K562 (cell line): ENCODE results near the gene RUSC1. TPM values are rescaled to one million over a fixed set of nuclear protein-coding genes. Genes with fewer than 3 reads are reported as not detected.

Experiments
- ATAC-seq: fragments of 200-7000 bp; cut with Tn5 transposase; 3 replicates; pipeline ENCODE4 v1.9.1; 2020; ENCODE audit warnings: moderate library complexity
- BruUV-seq: library from RNA; stranded (reverse); fragments of 400-500 nt; replicated peaks from 2 replicates; lab custom pipeline; 2021; lab: Mats Ljungman, UMichigan
- CTCF ChIA-PET: fragments of 300-600 bp; formaldehyde crosslinking; extraction: SDS; loops from one replicate; lab custom pipeline; 2021; ENCODE audit warnings: low intra/inter-chr PET ratio; lab: Yijun Ruan, JAX
- POLR2A ChIA-PET: fragments of 300-600, 350-650 bp; sonication (Branson Sonifier 250); formaldehyde crosslinking; extraction: SDS; loops from one replicate; lab custom pipeline; 2021; ENCODE audit warnings: antibody characterized with exemption, inconsistent platforms; lab: Yijun Ruan, JAX
- DNase-seq, 4 experiments: peaks; one replicate each; pipeline versions ENCODE4 v3.0.0 to v3.0.0-alpha.2; 2011 to 2018; ENCODE audit warnings: low spot score in 3 of 4, mixed read lengths in 3 of 4; ENCODE audit errors: extremely low read depth in 1 of 4
- FAIRE-seq: peaks from 2 replicates; lab custom pipeline; 2011; peaks lifted over from hg19 to GRCh38; lab: Jason Lieb, UNC
- H2AFZ ChIP-seq: 2 replicates; pipeline ENCODE4 v1.6.0; 2011; ENCODE audit warnings: low read depth, low read length, control low read depth, inconsistent platforms
- H3K27ac ChIP-seq: fragments of 200-600 bp; 3 replicates; pipeline ENCODE4 v1.8.0; 2011; ENCODE audit warnings: low read depth, mild to moderate bottlenecking, control low read depth, inconsistent platforms, low read length, moderate library complexity, mixed read lengths; ENCODE audit errors: extremely low read depth
- H3K27me3 ChIP-seq, 2 experiments: fragments of 300-600 bp in 1 of 2; 2 replicates in 1 of 2; 3 replicates in 1 of 2; pipeline versions ENCODE4 v1.6.0 to v1.8.0; 2011; ENCODE audit warnings: inconsistent platforms in 2 of 2, low read length in 2 of 2, mild to moderate bottlenecking in 1 of 2, mixed read lengths in 1 of 2, moderate library complexity in 1 of 2; ENCODE audit not compliant: control insufficient read depth in 2 of 2, insufficient read depth in 2 of 2
- H3K36me3 ChIP-seq: fragments of 300-600 bp; 3 replicates; pipeline ENCODE4 v1.8.0; 2011; ENCODE audit warnings: mild to moderate bottlenecking, low read length, inconsistent platforms; ENCODE audit not compliant: control insufficient read depth, insufficient read depth
- H3K4me1 ChIP-seq, 2 experiments: fragments of 200-600 bp in 1 of 2; replicated peaks in 1 of 2; 2 replicates in 1 of 2; 3 replicates in 1 of 2; pipeline versions ENCODE4 v1.5.1 to v1.8.0; 2011; ENCODE audit warnings: inconsistent platforms in 2 of 2, low read length in 2 of 2, mild to moderate bottlenecking in 1 of 2, mixed read lengths in 1 of 2, moderate library complexity in 1 of 2; ENCODE audit not compliant: control insufficient read depth in 2 of 2, insufficient read depth in 2 of 2
- H3K4me2 ChIP-seq: 2 replicates; pipeline ENCODE4 v1.6.1; 2011; ENCODE audit warnings: low read length, control low read depth, inconsistent platforms, mixed read lengths; ENCODE audit not compliant: insufficient read depth
- H3K4me3 ChIP-seq: fragments of 200-600 bp; sonication (generic), shearing (Covaris generic); 2 replicates; pipeline ENCODE4 v1.5.1; 2016; ENCODE audit warnings: control low read depth, inconsistent platforms
- H3K79me2 ChIP-seq: fragments of 200-600 bp; 3 replicates; pipeline ENCODE4 v1.8.0; 2011; ENCODE audit warnings: low read length, inconsistent platforms; ENCODE audit not compliant: control insufficient read depth, insufficient read depth
- H3K9ac ChIP-seq, 2 experiments: 2 replicates each; pipeline versions ENCODE4 v1.6.0 to v1.6.1; 2011; ENCODE audit warnings: low read depth in 2 of 2, low read length in 2 of 2, control low read depth in 1 of 2, inconsistent platforms in 1 of 2, mild to moderate bottlenecking in 1 of 2, mixed read lengths in 1 of 2; ENCODE audit not compliant: insufficient read depth in 1 of 2
- H3K9me1 ChIP-seq: one replicate; pipeline ENCODE4 v1.6.0; 2011; ENCODE audit warnings: inconsistent platforms, mild to moderate bottlenecking, low read length, moderate library complexity; ENCODE audit not compliant: control insufficient read depth, insufficient read depth
- H3K9me3 ChIP-seq: replicated peaks from 2 replicates; pipeline ENCODE4 v1.5.1; 2011; ENCODE audit warnings: low read depth, low read length, inconsistent platforms; ENCODE audit not compliant: control insufficient read depth, insufficient read depth
- H4K20me1 ChIP-seq: replicated peaks from 2 replicates; pipeline ENCODE4 v1.6.1; 2011; ENCODE audit warnings: low read length, inconsistent platforms, mixed read lengths; ENCODE audit not compliant: control insufficient read depth, insufficient read depth
- ARID3B ChIP-seq: fragments of 250-450 bp; sonication (Bioruptor Pico); IDR thresholded peaks from 2 replicates; pipeline ENCODE4 v1.4.0; 2020; ENCODE audit warnings: borderline replicate concordance
- MAX ChIP-seq: sonication (generic); formaldehyde crosslinking; IDR thresholded peaks from 2 replicates; pipeline ENCODE4 v1.9.0; 2022; ENCODE audit warnings: mild to moderate bottlenecking, missing genetic modification reagents
- NFIC ChIP-seq: fragments of 450-650 bp; IDR thresholded peaks from 2 replicates; pipeline ENCODE4 v1.6.1; 2017; ENCODE audit warnings: mild to moderate bottlenecking, inconsistent platforms
- ZNF347 ChIP-seq: fragments of 450-650 bp; formaldehyde crosslinking; IDR thresholded peaks from 2 replicates; pipeline ENCODE4 v1.4.0; 2020; ENCODE audit warnings: low read depth, mild to moderate bottlenecking, moderate library complexity
- WGBS: fragments of 100-300 bp; shearing (Covaris generic); methylation state at CpG from one replicate; pipeline ENCODE4 v1.1.6; 2016; ENCODE audit warnings: low coverage, mixed read lengths; ENCODE audit not compliant: insufficient coverage; ENCODE audit errors: missing lambda C conversion rate; 5-methylcytosine and 5-hydroxymethylcytosine counted together
- in situ Hi-C: fragments of 300-500 bp; cut with MboI; formaldehyde crosslinking; loops from 4 replicates; pipeline ENCODE4 v1.15.0; 2018; ENCODE audit warnings: inconsistent platforms, mixed read lengths
- intact Hi-C: fragments of 100-400 bp; cut with micrococcal nuclease; formaldehyde crosslinking; loops from 2 replicates; pipeline ENCODE4 v1.14.2; 2022
- polyA plus RNA-seq, 8 experiments: library from polyadenylated mRNA; depleted of rRNA in 4 of 8; stranded (reverse) in 5 of 8; unstranded in 3 of 8; fragments of >200 nt; fragmentation: Nextera tagmentation in 2 of 8; fragmentation: Illumina TruSeq in 1 of 8; extraction: Ambion mirVana in 2 of 8; extraction: Trizol in 1 of 8; gene quantifications; 2 replicates each; pipeline versions ENCODE4 v1.2.1 to v1.2.3, GENCODE V29; 2011 to 2014; ENCODE audit warnings: inconsistent platforms in 1 of 8, missing spikeins in 1 of 8
- total RNA-seq, 7 experiments: library from RNA; depleted of rRNA in 6 of 7; stranded (reverse); fragments of >200 nt in 6 of 7; fragmentation: Illumina TruSeq in 2 of 7; extraction: Trizol in 2 of 7; gene quantifications; 2 replicates each; pipeline versions ENCODE4 v1.2.1 to v1.2.3, GENCODE V29; 2011 to 2021; ENCODE audit warnings: low replicate concordance in 1 of 7

The RUSC1 gene
- total and polyA plus RNA-seq, 9 of the 15 experiments (the other 6 are each of a cell fraction or from before 2014, with no cell fraction given), result 5.7 to 68.3 (median 33.6) TPM

GRCh38 chr1:155304558-155305063, 16.1 kb upstream of the RUSC1 start:
- H3K27ac ChIP-seq, result no peak overlapping the region
- no peaks in the 10 kb centered on the region for H3K9me3 ChIP-seq
- H4K20me1 ChIP-seq, result no peaks in the 10 kb centered on the region
- H3K36me3 ChIP-seq, result no peaks in the 10 kb centered on the region
- peak overlapping the region; percentile 36; the same call in 1 of the 2 replicates for H2AFZ ChIP-seq
- 0 out of 2 replicates have a peak, but pooled peaks have one; percentile 41 for TF ChIP-seq NFIC
- TF ChIP-seq ZNF347, result no peak
- no peak for ATAC-seq
- H3K4me2 ChIP-seq, result no peak overlapping the region
- H3K9ac ChIP-seq, result no peak overlapping the region
- intact Hi-C loops, result no loop called here
- 86% methylated on average over 11 of the region's 11 CpGs for whole genome bisulfite sequencing
- no TSS peak for BruUV-seq
- H3K79me2 ChIP-seq, result peaks cover 33% of the 10 kb centered on the region
- no peak overlapping the region for H3K4me3 ChIP-seq
- no peaks in the 10 kb centered on the region for H3K9me1 ChIP-seq
- CTCF ChIA-PET, result no interaction called here
- POLR2A ChIA-PET, result interaction anchor here (1.3 kb wide), 1 partner anchor 13 kb away, joined by 3 read pairs; no protein-coding TSS in a partner anchor
- no peak for FAIRE-seq
- H3K27me3 ChIP-seq, result no peaks in the 10 kb centered on the region
- peaks cover 22 to 37% of the 10 kb centered on the region in 2 experiments; a peak in 4 of 5 replicates for H3K4me1 ChIP-seq
- DNase-seq, result no peak
- in situ Hi-C loops, result loop anchor here (25.0 kb wide), 1 partner anchor 1433 kb away; the partner anchor contains the start of genes ISG20L2, METTL25B and MRPL24

- FAIRE-seq, result no peak
- POLR2A ChIA-PET, result interaction anchor here (1.0 to 1.5 kb wide), 7 partner anchors 12 to 55 kb away, joined by 3 to 4 read pairs (median 3); partner anchors contain the start of gene RUSC1
- Histone ChIP-seq H2AFZ (peak overlapping the region; percentile 58), H3K4me1 (peaks cover 22 to 37% of the 10 kb centered on the region in 2 experiments; a peak in 4 of 5 replicates), H3K4me2 (no peak overlapping the region), H3K27me3 (no peaks in the 10 kb centered on the region), H3K79me2 (peaks cover 33% of the 10 kb centered on the region), H3K36me3 (peaks cover 13% of the 10 kb centered on the region; the same call in 1 of the 3 replicates), H3K9ac (peak overlapping the region in 1 of 2 experiments; percentile 80; a peak in 2 of 4 replicates), H3K9me1 (no peaks in the 10 kb centered on the region), H3K9me3 (no peaks in the 10 kb centered on the region), H4K20me1 (no peaks in the 10 kb centered on the region), H3K4me3 (no peak overlapping the region), H3K27ac (no peak overlapping the region; the same call in 2 of the 3 replicates)
- in situ Hi-C loops (loop anchor here (25.0 kb wide), 1 partner anchor 1431 kb away; the partner anchor contains the start of genes ISG20L2, METTL25B and MRPL24), intact Hi-C loops (no loop called here)
- BruUV-seq, result no TSS peak
- CTCF ChIA-PET, result interaction anchor here (1.2 kb wide), 1 partner anchor 55 kb away, joined by 4 read pairs; no protein-coding TSS in a partner anchor
- 60% methylated on average over 7 of the region's 7 CpGs for WGBS
- no peak for ATAC-seq
- DNase-seq, result no peak
- TF ChIP-seq ARID3B, result no peak
- no peak for TF ChIP-seq MAX (CRISPR knock-in tag)
Measured at GRCh38 chr1:155305881-155306391, 14.8 kb upstream of the RUSC1 start.
